Peyer's patch (tissue), 4 donors: ENCODE data around the gene MRNIP. TPM values are rescaled to one million over a fixed set of nuclear protein-coding genes. Genes with fewer than 3 reads are reported as not detected.
A peak's percentile ranks its signal among the peaks of the same experiment; 100 is the strongest.

Experiments
- DNase-seq, 3 donors: peaks; one replicate each; pipeline ENCODE4 v3.0.0-alpha.2; 2017 to 2019
- H3K27ac ChIP-seq, 4 donors: fragments of 200-600 bp; sonication (generic); one replicate each; pipeline ENCODE4 v1.5.1; 2016 to 2019
- H3K27me3 ChIP-seq, 2 donors: fragments of 200-600 bp; sonication (generic); one replicate each; pipeline ENCODE4 v1.5.1; 2019
- H3K36me3 ChIP-seq, 3 donors: fragments of 200-600 bp; sonication (generic); one replicate each; pipeline ENCODE4 v1.5.1; 2016 to 2019
- H3K4me1 ChIP-seq, 4 donors: fragments of 200-600 bp; sonication (generic); one replicate each; pipeline ENCODE4 v1.5.1; 2016 to 2019
- H3K4me3 ChIP-seq, 4 donors: fragments of 200-600 bp; sonication (generic); 1 replicate in 3 of 4; 2 replicates in 1 of 4; pipeline ENCODE4 v1.5.1; 2016 to 2019; ENCODE audit warnings: mild to moderate bottlenecking in 1 of 4
- H3K9me3 ChIP-seq, 4 donors: fragments of 200-600 bp; sonication (generic); one replicate each; pipeline ENCODE4 v1.5.1; 2016 to 2019; ENCODE audit warnings: mild to moderate bottlenecking in 1 of 4
- POLR2A ChIP-seq, 2 donors: fragments of 450-650 bp; IDR thresholded peaks; one replicate each; pipeline ENCODE4 v1.5.1; 2017; ENCODE audit warnings: antibody characterized with exemption in 2 of 2, mild to moderate bottlenecking in 2 of 2, moderate library complexity in 2 of 2
- total RNA-seq, 4 donors: library from RNA; depleted of rRNA; stranded (reverse); fragments of >200 nt; gene quantifications; one replicate each; pipeline ENCODE4 v1.1.0, GENCODE V29; 2016
- TF ChIP-seq, protein P1 (sequence below), 6 experiments: fragments of 450-650 bp in 4 of 6; fragments of 200-600 bp in 2 of 6; sonication (generic) in 1 of 6; IDR thresholded peaks; one replicate each; pipeline ENCODE4 v1.5.1; 2017 to 2019; ENCODE audit warnings: antibody characterized with exemption in 6 of 6, mild to moderate bottlenecking in 3 of 6, moderate library complexity in 1 of 6

The MRNIP gene
- total RNA-seq, 4 donors from 2014 or later, result 21.5 to 120 (median 68.3) TPM

DNA sequence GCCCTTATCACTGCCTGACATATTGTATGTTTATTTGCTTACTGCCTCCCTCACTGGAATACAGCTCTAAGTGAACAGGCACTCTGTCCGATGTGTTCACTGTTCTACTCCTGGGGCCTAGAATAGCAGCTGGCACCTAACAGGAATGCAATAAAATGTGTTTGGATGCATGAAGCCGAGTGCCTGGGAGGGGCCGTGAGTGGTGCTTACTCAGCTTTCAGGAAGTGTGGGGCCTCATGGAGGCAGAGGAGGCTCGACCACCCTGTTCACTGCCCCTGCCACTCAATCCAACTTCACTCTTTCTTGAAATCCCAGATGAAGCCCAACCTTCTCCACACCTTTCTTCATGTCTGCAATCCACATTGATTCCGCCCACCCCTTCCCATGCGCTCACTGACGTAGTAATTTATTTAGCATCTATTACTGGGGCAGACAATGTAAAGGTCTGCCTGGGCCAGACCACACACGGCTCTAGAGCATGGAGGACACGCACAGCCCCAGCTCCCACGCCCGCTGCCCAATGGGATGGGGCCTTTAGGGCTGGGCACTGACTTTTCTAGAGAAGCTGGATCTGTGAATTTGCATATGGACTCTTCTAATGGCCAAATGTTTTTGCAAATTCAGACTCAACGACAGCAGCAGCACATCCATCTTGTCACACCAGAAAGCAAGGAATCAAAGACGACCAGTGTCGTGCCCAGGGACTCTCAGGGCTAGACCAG lies 27.7 kb upstream of the MRNIP start:
- no peaks in the 10 kb centered on the region for H3K27me3 ChIP-seq
- no peaks in the 10 kb centered on the region for H3K4me1 ChIP-seq
- H3K9me3 ChIP-seq, result peaks cover 0 to 11% (median 4%) of the 10 kb centered on the region in 4 donors
- no peak for TF ChIP-seq POLR2A (IDR thresholded peaks at IDR 0.05)
- TF ChIP-seq, protein P1, sequence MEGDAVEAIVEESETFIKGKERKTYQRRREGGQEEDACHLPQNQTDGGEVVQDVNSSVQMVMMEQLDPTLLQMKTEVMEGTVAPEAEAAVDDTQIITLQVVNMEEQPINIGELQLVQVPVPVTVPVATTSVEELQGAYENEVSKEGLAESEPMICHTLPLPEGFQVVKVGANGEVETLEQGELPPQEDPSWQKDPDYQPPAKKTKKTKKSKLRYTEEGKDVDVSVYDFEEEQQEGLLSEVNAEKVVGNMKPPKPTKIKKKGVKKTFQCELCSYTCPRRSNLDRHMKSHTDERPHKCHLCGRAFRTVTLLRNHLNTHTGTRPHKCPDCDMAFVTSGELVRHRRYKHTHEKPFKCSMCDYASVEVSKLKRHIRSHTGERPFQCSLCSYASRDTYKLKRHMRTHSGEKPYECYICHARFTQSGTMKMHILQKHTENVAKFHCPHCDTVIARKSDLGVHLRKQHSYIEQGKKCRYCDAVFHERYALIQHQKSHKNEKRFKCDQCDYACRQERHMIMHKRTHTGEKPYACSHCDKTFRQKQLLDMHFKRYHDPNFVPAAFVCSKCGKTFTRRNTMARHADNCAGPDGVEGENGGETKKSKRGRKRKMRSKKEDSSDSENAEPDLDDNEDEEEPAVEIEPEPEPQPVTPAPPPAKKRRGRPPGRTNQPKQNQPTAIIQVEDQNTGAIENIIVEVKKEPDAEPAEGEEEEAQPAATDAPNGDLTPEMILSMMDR (IDR thresholded peaks at IDR 0.05), result no peak
- no peak for DNase-seq
- no peak overlapping the region for H3K27ac ChIP-seq
- H3K4me3 ChIP-seq, result no peak overlapping the region
- H3K36me3 ChIP-seq, result peaks cover 0 to 86% (median 0%) of the 10 kb centered on the region in 3 donors

DNA sequence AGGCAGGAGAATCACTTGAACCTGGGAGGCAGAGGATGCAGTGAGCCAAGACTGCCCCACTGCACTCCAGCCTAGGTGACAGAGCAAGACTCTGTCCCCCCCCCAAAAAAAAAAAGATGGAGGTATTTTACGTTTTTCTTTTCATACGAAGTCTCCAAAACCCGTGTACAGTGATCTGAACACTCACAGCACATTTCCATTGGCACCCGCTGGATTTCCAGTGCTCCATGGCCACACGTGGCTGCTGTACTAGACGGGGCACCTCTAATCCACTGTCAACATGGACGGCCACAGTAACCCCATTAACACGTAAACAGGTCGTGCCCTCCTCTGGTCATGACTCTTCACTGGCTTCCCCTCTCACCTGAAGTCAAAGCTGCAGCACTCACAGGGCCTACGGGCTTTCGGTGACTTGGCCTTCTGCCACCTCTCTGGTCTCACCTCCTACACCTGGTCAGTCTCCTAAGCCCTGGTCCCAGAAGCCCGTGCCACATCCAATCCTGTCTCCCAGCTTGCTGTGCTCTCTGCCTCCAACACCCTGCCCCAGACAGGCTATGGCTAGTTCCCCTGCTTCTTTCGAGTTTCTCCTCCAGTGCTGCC lies 27.0 kb upstream of the MRNIP start:
- H3K9me3 ChIP-seq, result peaks cover 0 to 11% (median 4%) of the 10 kb centered on the region in 4 donors
- H3K4me3 ChIP-seq, result no peak overlapping the region
- no peak for DNase-seq
- no peaks in the 10 kb centered on the region for H3K27me3 ChIP-seq
- no peaks in the 10 kb centered on the region for H3K4me1 ChIP-seq
- H3K27ac ChIP-seq, result no peak overlapping the region
- peaks cover 0 to 81% (median 0%) of the 10 kb centered on the region in 3 donors for H3K36me3 ChIP-seq
- TF ChIP-seq, protein P1 (IDR thresholded peaks at IDR 0.05), result no peak
- no peak for TF ChIP-seq POLR2A (IDR thresholded peaks at IDR 0.05)

- TF ChIP-seq POLR2A (IDR thresholded peaks at IDR 0.05), result no peak
- TF ChIP-seq, protein P1 (IDR thresholded peaks at IDR 0.05), result no peak
- peaks cover 0 to 72% (median 0%) of the 10 kb centered on the region in 3 donors for H3K36me3 ChIP-seq
- H3K27me3 ChIP-seq, result no peaks in the 10 kb centered on the region
- DNase-seq, result no peak
- peaks cover 0 to 11% (median 4%) of the 10 kb centered on the region in 4 donors for H3K9me3 ChIP-seq
- H3K4me3 ChIP-seq, result no peak overlapping the region
- no peaks in the 10 kb centered on the region for H3K4me1 ChIP-seq
- no peak overlapping the region for H3K27ac ChIP-seq
Observed at GRCh38 chr5:179883163-179883562, 24.5 kb upstream of the MRNIP start.

DNA sequence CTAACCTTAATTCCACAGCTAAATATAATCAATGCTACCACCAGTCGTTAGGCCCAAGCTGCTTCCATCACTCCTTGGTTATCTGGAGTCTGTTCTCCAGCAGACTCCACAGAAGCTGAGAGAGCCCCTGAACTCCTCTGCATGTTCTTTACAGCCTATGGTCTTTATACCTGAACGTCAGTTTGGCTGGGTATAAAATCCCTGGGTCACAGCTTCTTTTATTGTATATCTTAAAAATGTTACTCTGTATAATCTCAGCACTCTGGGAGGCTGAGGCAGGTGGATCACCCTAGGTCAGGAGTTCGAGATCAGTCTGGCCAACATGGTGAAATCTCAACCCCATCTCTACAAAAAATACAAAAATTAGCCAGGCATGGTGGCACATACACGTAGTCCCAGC lies 23.7 kb upstream of the MRNIP start:
- H3K27ac ChIP-seq, result no peak overlapping the region
- H3K27me3 ChIP-seq, result no peaks in the 10 kb centered on the region
- TF ChIP-seq POLR2A (IDR thresholded peaks at IDR 0.05), result no peak
- TF ChIP-seq, protein P1 (IDR thresholded peaks at IDR 0.05), result no peak
- no peak overlapping the region for H3K4me3 ChIP-seq
- peaks cover 0 to 70% (median 0%) of the 10 kb centered on the region in 3 donors for H3K36me3 ChIP-seq
- H3K4me1 ChIP-seq, result no peaks in the 10 kb centered on the region
- peaks cover 0 to 11% (median 4%) of the 10 kb centered on the region in 4 donors for H3K9me3 ChIP-seq
- no peak for DNase-seq

- peak in 1 of 3 donors; percentile 43 for DNase-seq
- H3K9me3 ChIP-seq, result peaks cover 0 to 11% (median 4%) of the 10 kb centered on the region in 4 donors
- H3K27me3 ChIP-seq, result no peaks in the 10 kb centered on the region
- peaks cover 0 to 69% (median 0%) of the 10 kb centered on the region in 3 donors for H3K36me3 ChIP-seq
- no peak for TF ChIP-seq POLR2A (IDR thresholded peaks at IDR 0.05)
- TF ChIP-seq, protein P1 (IDR thresholded peaks at IDR 0.05), result no peak
- H3K27ac ChIP-seq, result no peak overlapping the region
- no peaks in the 10 kb centered on the region for H3K4me1 ChIP-seq
- no peak overlapping the region for H3K4me3 ChIP-seq
Observed at GRCh38 chr5:179880848-179881590, 22.4 kb upstream of the MRNIP start.
